ENCODE results near the gene PDE8A. TPM values are rescaled to one million over a fixed set of nuclear protein-coding genes. Genes with fewer than 3 reads are reported as not detected.

Gene PDE8A
- total RNA-seq, 1 donor = 16.8 TPM

GRCh38 chr15:85016275-85016674 is 34.6 kb downstream of the PDE8A start:
- TF ChIP-seq CTCF (IDR thresholded peaks at IDR 0.05; ENCODE audit: insufficient read depth, low read depth, low read length) = no peak
- H3K4me3 ChIP-seq (ENCODE audit: low read depth, low read length) = no peak overlapping the region
- DNase-seq (ENCODE audit: low read depth) = no peak

- no peak overlapping the region for H3K4me3 ChIP-seq (ENCODE audit: low read depth, low read length)
- no peak for TF ChIP-seq CTCF (IDR thresholded peaks at IDR 0.05; ENCODE audit: insufficient read depth, low read depth, low read length)
- DNase-seq (ENCODE audit: low read depth) = no peak
These were observed 38.3 kb downstream of the PDE8A start for GRCh38 chr15:85019815-85020590.

GRCh38 chr15:85021409-85021808 is 39.8 kb downstream of the PDE8A start:
- no peak for TF ChIP-seq CTCF (IDR thresholded peaks at IDR 0.05; ENCODE audit: insufficient read depth, low read depth, low read length)
- DNase-seq (ENCODE audit: low read depth) = no peak
- no peak overlapping the region for H3K4me3 ChIP-seq (ENCODE audit: low read depth, low read length)

- DNase-seq (ENCODE audit: low read depth) = no peak
- no peak overlapping the region for H3K4me3 ChIP-seq (ENCODE audit: low read depth, low read length)
- TF ChIP-seq CTCF (IDR thresholded peaks at IDR 0.05; ENCODE audit: insufficient read depth, low read depth, low read length) = no peak
These were observed 41.3 kb downstream of the PDE8A start for GRCh38 chr15:85022860-85023403.

- TF ChIP-seq CTCF (IDR thresholded peaks at IDR 0.05; ENCODE audit: insufficient read depth, low read depth, low read length) = no peak
- no peak for DNase-seq (ENCODE audit: low read depth)
- H3K4me3 ChIP-seq (ENCODE audit: low read depth, low read length) = no peak overlapping the region
These were observed 42.3 kb downstream of the PDE8A start for GRCh38 chr15:85024003-85024402.

- H3K4me3 ChIP-seq (ENCODE audit: low read depth, low read length) = no peak overlapping the region
- TF ChIP-seq CTCF (IDR thresholded peaks at IDR 0.05; ENCODE audit: insufficient read depth, low read depth, low read length) = no peak
- peak; percentile 60 for DNase-seq (ENCODE audit: low read depth)
These were observed 43.1 kb downstream of the PDE8A start for GRCh38 chr15:85024509-85025336.

All from fibroblast of villous mesenchyme (primary cell).